HG03025 (cell line): ENCODE data around the gene CARHSP1.
"Not testable (repeated sequence)": the region's sequence is repeated elsewhere in the genome, so short reads cannot be mapped to it uniquely, and the experiment has no call there.

Source experiments
- ATAC-seq: cut with Tn5 transposase; IDR thresholded peaks from one replicate; pipeline ENCODE4 v1.9.1; 2021; ENCODE audit warnings: mild to moderate bottlenecking, moderate library complexity; ENCODE audit not compliant: unreplicated experiment, low FRiP score

Gene CARHSP1

DNA sequence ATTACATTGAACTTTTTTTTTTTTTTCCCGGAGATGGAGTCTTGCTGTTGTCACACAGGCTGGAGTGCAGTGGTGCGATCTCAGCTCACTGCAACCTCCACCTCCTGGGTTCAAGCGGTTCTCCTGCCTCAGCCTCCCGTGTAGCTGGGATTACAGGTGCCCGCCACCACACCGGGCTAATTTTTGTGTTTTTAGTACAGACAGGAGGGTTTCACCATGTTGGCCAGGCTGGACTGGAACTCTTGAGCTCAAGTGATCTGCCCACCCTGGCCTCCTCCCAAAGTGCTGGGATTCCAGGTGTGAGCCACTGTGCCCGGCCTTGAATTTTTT is 5.0 kb upstream of the CARHSP1 start:
- ATAC-seq, result not testable (repeated sequence)

DNA sequence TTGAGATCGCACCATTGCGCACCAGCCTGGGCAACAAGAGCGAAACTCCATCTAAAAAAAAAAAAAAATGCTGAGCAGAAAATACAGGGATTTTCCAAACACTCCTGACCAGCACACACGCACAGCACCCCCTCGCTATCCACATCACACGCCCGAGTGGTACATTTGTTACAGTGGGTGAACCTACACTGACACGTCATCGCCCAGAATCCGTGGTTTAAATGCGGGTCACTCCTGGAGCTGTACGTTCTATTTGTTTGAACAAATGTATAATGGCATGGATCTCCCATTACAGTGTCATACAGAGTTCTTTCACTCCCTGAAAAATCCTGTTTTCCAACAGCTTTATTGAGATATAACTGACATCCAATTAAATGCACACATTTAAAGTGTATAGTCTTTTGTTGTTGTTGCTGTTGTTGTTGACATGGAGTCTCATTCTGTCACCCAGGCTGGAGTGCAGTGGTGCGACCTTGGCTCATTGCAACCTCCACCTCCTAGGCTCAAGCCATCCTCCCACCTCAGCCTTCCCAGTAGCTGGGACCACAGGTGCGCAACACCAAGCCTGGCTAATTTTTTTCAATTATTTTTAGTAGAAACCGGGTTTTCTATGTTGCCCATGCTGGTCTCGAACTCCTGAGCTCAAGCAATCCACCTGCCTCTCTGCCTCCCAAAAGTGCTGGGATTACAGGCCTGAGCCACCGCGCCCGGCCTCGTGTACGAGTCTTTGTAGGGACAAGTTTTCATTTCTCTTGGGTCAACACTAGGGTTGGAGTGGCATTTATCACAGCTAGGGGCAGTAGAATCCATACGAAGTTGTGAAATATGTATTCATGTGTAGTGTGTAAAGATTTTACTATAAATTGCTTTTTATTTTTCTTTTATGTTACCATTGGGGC is 4.4 kb upstream of the CARHSP1 start:
- ATAC-seq, result no peak

- ATAC-seq, result no peak
These were observed 3.3 kb upstream of the CARHSP1 start for GRCh38 chr16:8872071-8872470.

- ATAC-seq, result not testable (repeated sequence)
These were observed 1.1 kb upstream of the CARHSP1 start for GRCh38 chr16:8869988-8870241.

GRCh38 chr16:8869212-8869987 is 594 bp upstream of the CARHSP1 start:
- ATAC-seq, result no peak

DNA sequence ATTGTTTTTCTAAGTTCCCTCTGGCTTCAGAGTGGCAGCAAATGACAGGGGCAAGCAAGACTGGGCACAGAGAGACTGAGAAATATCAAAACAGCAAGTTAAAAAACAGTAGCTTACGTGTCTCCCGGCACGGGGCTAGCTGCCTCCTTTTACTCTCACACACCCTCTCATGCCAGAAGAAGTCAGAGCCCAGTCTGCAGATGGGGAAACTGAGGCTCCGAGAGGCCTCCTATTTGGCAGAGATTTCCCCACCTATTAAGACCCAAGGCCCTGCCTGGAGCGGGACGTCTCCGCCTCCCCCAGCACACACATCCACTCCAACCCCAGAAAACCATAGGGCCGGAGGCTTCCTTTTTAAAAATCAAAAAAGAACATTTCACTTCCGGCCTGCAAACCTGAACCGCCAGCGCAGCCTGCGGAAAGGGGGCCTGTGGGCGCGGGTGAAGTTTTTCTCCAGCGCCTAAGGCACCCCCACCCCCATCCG is 832 bp downstream of the CARHSP1 start:
- no peak for ATAC-seq

- no peak for ATAC-seq
These were observed 1.4 kb downstream of the CARHSP1 start for GRCh38 chr16:8867216-8867931.

DNA sequence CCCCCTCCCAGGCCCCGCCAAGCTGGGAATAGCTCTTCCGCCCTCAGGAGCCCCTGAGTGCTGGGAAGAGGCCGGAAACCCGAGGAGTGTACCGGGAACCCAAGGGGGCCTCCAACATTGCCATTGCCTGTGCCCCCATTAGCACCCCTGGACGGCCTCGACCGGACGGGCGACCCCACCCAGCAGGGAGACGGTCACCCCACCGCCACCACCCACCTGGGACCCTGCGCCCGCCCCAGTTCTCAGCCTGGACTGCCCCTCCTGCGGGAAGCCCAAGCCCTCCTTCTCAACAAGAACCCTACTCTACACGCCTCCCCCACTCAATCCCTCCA is 2.0 kb downstream of the CARHSP1 start:
- ATAC-seq, result no peak

DNA sequence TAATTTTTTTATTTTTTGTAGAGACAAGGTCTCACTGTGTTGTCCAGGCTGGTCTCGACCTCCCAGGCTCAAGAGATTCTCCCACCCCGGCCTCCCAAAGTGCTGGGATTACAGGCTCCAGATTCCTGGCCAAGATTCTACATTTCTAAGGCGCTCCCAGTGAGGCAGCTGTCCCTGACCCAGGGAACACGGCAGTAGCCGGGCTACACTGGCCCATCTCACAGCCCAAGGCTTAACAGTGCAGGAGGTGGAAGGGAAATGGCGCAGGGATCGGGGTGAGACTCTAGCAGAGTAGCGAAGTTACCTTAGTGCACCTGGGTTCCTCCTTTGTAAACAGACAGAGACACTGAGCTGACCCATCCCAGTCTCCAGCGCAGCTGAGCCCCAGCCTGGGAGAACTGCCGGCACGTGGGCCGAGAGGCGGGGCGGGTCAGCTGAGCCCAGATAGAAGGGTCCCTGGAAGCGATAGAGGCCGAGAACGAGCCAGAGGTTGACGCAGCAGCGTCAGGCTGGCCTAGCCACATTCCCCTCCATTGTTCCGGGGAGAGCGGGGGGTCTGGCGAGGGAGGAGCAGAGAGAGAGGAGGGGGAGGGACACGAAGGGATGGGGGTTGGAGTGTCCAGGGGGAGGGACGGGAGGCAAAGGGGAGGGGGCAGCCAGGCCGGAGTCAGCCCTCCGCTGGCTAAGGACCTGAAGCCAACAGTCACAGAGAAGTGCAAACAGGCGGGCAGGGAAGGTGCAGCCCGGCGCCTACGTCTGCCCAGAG is 2.5 kb downstream of the CARHSP1 start:
- no peak for ATAC-seq

GRCh38 chr16:8865145-8865882 is 3.5 kb downstream of the CARHSP1 start:
- no peak for ATAC-seq

DNA sequence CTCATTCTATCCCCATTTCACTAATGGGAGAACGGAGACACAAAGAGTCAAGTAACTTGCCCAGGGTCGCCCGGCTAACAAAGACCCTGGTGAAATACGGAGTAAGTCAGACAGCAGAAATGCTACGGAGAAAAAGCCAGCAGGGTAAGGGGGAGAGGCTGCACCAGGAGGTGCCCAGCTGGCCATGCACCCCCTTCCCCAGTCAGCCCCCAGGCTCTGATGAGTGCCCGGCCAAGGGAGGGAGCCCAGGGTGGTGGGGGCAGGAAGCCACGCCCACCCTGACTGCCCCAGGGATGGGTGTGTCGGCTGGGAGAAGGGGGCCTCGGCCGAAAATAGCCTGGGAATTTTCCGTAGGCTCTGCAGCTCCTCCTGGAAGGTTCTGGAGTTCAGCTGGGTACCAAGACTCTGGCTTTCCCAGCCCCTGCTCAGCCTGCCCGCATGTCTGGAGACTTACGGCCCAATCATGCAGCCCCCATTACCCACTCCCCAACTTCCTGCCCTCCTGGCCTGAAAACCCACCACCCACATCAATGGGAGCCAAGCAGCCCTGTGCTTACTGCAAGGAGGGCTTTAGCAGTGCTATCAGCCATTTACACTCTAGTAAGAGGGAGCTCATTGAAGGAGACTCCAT is 4.2 kb downstream of the CARHSP1 start:
- no peak for ATAC-seq

DNA sequence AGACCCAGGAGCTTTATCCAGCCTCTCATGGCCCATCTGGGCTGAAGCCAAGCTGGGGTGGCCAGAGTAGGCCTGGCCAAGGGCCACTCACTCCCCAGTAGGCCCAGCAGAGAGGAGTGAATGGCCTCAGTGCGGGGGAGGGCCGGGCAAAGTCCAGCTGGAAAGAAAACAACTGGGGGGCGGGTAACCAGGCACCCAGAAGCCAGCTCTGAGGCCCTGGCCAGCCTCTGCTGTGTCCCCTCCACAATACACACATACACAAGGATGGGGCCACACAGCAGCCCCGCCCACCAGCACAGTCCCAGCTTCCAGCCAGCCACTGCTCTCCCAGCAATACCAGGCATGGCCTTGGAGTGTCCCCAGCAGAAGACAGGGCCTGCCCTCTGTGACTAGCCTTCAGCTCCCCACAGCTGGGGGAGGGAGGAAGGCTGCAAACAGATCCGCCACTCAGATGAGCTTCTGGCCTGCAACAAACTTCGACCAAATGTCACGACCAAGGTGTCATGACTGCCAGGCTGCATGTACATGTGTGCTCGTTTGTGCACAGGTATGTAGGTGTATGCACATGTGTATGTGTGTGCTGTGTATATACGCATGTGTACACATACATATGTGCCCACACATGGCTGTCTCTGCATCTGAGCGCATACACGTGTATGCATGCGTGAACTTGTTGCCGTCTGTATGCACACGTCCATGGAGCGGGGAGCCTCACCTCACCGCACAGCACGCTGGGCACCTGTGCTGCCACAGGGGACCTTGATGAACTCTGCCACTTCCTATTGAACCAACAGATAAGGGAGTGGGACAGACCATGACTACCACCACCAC is 5.0 kb downstream of the CARHSP1 start:
- ATAC-seq, result no peak

DNA sequence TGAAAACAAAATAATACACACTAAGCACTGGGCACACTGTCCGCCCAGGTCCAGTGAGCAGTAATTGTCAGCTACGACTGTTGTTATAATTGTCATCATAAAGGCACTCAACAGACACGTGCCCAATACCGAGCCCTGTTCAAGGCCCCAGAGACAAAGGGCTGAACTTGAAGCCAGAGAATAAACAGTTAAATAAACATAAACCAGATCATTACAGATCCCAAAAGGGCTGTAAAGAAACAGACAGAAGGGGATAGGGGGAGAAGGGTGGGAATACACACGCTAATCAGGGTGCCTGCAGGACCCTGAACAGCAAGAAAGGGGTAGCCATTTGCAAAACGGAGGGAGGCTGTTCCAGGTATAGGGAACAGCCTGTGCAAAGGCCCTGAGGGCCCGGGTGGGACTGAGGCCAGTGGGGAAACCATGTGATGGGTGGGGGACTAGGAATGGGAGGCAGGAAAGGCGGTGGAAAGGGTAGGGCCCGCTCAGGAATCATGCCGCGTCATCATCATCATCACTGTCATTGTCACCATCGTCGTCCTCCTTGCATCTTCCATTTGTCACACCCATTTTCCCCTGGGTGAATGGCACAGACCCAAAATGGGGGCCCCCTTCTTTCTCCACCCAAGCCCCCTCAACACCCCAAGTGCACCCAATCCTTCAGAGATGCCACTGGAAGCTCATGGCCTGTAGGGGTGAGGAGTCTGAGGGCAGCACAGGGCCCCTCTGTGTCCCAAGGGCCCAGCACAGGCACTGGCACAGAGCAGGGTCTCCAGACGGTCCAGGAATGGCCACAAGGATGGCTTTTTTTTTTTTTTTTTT is 6.3 kb downstream of the CARHSP1 start:
- ATAC-seq, result no peak

GRCh38 chr16:8861563-8862308 is 7.1 kb downstream of the CARHSP1 start:
- no peak for ATAC-seq

- ATAC-seq, result no peak
These were observed 8.6 kb downstream of the CARHSP1 start for GRCh38 chr16:8859913-8860881.
